Suprapubic skin (tissue), 4 donors: Measurements from ENCODE around the gene SLC43A3.

Experiments used
- CTCF ChIP-seq, 2 donors: fragments of 200-600 bp in 1 of 2; fragments of 450-650 bp in 1 of 2; sonication (generic) in 1 of 2; IDR thresholded peaks; one replicate each; pipeline ENCODE4 v1.5.1; 2016 to 2019; ENCODE audit warnings: antibody characterized with exemption in 2 of 2, mild to moderate bottlenecking in 1 of 2, moderate library complexity in 1 of 2
- EP300 ChIP-seq: sonication (generic); formaldehyde crosslinking; IDR thresholded peaks from one replicate; pipeline ENCODE4 v1.6.1; 2017; ENCODE audit warnings: antibody characterized with exemption
- POLR2AphosphoS5 ChIP-seq, 3 donors: sonication (generic); formaldehyde crosslinking; IDR thresholded peaks; one replicate each; pipeline ENCODE4 v1.6.1; 2017; ENCODE audit warnings: antibody characterized with exemption in 3 of 3

GRCh38 chr11:57408771-57409170, 18.1 kb downstream of the SLC43A3 start:
- TF ChIP-seq CTCF (IDR thresholded peaks at IDR 0.05) (no peak), POLR2AphosphoS5 (IDR thresholded peaks at IDR 0.05) (no peak), EP300 (no peak)
